ENCODE measurements around the gene MYO5C.
"Not testable (repeated sequence)": the region's sequence is repeated elsewhere in the genome, so short reads cannot be mapped to it uniquely, and the experiment has no call there.

The MYO5C gene

DNA sequence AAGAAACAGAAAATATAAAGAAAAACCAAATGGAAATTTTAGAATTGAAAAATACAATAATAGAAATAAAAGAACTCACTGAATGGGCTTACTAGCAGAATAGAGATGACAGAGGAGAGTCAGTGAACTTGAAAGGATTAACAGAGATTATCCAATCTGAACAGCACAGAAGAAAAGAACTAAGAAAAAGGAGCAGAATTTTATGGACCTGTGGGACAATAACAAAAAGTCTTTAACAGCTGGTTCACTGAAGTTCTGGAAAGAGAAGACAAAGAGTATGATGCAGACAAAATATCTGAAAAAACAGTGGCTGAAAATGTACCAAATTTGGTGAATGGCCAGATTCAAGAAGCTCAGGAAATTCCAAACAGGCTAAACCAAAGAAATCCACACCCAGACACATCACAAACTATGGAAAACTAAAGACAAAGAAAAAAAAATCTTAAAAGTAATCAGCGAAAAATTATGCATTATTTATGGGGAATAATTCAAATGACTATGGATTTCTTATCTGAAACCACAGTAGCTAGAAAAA is 94.7 kb downstream of the MYO5C start:
- DNase-seq (ENCODE audit: low spot score), result no peak

DNA sequence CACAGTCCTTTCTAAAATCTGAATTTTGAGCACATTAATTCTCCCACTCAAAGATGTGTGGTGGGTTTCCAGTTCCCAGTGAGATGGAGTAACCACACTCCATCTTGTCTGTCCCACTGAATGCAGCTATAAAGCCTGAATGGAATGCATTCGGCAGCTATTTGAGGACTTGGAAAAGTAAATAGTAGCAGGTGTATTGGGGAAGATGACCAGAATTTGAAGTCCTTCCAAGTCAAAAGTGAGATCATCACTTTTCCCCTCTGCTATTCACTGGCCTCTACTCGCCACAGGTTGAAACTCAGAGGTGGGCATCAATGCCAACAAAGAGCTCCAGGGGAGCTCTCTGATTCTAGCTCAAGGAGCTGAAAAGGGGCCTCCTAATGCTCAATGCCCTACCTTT is 96.3 kb downstream of the MYO5C start:
- DNase-seq (ENCODE audit: low spot score), result no peak

DNA sequence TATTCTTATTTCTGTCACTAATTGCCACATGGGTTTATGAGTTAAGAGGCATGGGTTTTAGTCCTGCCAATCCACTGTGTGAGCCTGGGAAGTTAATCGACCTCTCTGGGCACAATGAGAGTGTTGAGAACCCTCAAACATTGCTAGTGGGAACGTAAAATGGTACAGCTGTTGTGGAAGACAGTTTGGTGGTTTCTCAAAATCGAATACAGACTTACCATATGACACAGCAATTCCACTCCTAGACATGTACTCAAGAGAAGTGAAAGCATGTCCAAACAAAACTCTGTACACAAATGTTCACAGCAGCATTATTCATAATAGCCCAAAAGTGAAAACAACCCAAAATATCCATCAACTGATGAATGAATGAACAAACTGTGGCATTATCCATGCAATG is 98.7 kb downstream of the MYO5C start:
- DNase-seq (ENCODE audit: low spot score), result no peak

DNA sequence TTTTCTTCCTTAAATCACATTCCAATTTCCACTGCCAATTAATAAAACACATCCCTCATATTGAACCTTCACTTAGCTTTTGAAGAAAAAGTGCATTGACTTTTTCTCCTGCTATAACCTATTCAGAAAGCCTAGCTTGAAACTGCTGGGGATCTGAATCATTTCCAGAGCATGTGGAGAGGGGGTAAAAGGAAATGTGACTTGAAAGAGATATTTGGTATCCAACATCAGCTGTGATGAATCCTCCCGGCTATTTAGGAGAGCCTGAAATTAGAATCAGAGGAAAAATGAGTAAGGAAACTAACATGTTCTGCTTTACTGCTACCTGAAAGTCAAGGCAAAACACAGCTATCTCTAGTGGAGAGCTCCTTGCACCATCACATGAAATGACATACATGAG is 101.8 kb downstream of the MYO5C start:
- no peak for DNase-seq (ENCODE audit: low spot score)

DNA sequence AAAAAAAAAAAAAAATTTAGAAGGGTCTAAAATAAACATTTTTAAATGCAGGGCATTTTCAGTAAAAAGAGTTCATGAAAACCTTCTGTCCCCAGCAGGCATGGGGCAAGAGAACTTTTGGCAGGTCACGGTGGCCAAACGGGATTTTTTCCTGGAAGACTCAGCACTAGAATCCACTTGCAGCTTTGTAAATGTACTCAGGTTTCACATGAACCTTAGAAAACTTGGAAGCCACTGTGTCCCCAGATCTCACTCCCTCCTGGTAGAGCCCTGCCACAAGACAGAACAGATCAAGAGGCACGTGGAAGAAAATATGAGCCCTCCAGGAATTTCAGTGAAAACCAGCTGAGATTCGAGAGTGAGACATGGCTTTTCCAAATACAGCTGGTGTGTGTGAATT is 102.3 kb downstream of the MYO5C start:
- no peak for DNase-seq (ENCODE audit: low spot score)

DNA sequence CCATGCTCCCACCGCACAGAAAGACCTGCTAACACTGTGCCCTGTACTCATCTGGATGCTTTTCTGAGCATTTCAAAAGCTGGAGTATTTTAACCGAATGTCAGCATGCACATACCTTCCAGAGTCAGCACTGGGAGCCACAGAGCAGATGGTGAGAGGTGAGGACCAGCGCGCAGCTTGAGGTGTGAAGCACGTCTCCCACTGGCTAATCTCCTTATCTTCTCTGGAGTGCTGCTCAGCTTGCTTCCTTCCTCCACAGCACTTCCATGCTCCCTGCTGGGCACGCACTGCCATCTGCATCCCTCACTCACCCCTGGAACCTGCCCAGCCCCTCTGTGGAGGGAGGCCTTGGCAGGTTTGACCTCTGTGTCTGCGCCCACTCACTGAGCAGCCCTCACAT is 104.4 kb downstream of the MYO5C start, which contains the start of gene GNB5:
Gene GNB5 (minus strand): TSS at position 186 of the 400 bp plus-strand sequence. CDS start 6,716 bp downstream, outside the sequence.
- DNase-seq (ENCODE audit: low spot score), result no peak

DNA sequence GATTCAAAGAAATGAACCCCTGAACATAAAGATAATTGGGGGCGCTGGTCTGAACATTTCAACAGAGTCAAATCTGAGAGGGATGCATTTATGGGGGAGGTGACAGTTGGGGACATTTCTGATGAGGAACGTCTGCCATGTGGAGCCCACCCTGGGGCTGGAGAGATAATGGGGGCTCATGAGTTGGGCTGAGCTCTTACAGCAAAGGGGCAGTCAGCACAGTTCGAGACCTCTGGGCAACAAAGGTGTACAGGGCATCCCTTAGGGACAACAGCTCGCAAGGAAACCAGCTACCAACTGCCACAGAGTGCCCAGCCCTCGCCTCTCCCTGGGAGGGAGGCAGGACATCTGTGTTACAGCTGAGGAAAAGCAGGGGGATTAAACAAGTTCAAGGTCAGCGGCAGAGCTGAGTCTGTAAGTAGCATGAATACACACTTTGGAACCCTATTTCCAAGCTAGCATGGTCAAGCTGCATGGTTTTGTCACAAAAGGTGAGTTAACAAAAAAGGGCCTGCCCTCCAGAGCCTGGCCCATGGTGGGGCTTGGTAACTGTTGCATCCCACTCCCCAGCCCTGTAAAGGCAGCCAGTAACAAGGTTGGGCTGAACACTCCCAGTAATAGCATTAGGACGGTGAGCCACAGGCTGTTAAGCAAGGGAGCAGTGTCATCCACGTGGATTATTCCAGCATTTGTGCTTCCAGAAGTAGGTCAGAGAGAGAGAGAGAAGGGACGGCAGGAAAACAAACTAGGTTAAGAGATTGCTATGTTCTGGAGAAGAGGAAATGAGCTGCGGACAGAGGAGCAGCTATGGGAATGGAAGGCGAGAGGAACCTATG is 108.7 kb downstream of the MYO5C start:
- no peak for DNase-seq (ENCODE audit: low spot score)

DNA sequence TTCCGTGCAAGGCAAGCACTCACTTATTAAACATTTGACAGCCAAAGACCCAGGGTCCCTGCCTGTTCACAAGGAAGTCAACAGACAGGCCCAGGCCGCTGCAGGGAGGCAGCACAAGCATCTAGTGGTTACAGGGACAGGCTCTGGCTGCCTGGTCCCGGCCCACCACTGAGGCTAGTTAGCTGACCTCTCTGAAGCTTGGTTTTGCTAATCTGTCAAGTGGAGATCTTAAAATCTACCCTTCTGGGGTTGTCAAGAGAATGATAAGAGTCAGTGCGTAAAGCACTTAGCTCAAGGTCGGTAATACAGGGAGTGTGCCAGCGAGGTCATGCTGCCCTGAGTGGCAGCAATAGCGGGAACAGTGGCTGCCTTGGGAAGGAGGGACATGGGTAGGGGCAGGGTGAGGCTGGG is 110.4 kb downstream of the MYO5C start:
- no peak for DNase-seq (ENCODE audit: low spot score)

DNA sequence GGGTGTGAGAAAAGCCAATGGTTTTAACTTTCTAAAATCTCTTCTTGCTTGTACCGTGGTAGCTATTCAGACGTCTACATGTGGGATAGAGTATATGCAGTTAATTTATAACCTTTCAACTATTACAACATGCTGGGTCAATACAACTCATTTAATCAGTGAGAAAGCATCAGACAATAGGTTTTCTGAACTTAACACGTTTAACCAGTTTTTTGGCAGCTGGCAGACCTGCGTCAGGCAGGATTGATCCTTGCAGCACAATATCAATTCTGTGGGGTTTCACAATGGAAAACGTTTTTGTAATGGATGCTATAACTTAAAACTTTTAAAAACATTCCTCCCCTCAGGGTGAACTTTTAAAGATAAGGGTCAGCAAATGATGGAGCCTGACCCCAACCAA is 110.9 kb downstream of the MYO5C start:
- DNase-seq (ENCODE audit: low spot score), result no peak

DNA sequence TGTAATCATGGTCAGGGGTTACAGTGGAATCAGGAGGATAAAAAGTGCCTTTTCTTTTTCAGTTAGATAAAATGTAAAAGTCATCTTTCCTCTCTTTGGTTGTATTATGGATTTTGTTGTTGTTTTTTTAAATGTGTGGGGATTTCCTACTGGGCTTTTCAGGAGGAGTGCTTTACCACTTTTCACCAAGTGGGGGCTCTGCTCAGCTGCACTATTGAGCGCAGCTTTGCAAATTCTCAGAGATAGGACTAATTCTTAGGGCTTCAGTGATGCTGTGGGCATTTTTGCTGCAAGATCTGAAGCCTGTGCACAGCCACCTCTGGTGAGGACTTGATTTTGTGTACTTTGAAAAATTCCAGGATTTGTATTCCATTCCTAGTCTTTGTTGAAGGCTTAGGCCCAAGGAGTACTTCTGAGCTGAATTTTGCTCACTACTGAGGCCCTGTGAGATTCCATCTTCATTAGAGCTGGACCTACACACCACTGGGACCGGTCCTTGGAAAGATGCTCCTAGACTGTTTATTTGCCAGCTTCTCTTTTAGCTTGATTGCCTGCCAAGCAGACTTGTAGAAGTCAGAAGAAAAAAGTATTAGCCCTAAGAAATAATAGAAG is 111.9 kb downstream of the MYO5C start:
- peak; percentile 52 for DNase-seq (ENCODE audit: low spot score)

DNA sequence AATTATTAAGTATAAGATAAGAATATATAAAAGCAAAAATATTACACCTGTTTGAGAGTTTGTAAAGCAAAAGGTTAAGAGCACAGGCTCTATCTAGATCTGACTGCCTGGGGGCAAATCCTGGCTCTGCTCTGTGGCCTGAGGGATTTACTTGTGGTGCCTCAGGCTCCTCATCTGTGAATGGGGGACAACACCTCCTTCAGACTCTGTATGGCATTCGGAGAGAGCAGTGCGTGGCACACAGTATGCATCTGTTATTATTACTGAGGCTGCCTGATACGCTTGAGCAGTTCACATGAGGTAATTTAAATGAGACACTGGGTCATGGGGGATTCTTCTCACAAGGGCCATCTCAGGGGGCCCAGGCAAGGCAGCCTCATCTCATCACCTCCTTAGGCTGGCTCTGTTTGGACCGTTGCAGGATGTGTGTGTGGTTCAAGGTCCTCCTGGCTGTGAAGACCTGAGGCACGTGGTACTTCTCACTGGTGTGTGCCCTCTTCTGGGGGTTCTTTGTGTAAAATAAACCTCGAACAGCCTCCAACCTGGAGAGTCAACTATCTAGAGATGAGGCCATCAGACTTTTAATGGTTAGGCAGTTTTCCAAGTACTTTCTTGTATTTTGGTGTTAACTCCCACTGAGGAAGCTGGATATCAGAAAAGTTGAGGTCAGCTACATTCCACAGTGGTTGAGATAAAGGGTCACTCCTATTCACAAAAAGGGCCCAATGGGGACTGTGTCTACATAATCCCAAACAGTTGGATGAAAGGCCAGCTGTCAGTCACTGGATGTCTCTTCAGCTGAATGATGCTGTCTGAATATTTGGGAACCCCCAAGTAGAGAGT is 113.4 kb downstream of the MYO5C start:
- DNase-seq (ENCODE audit: low spot score), result no peak

DNA sequence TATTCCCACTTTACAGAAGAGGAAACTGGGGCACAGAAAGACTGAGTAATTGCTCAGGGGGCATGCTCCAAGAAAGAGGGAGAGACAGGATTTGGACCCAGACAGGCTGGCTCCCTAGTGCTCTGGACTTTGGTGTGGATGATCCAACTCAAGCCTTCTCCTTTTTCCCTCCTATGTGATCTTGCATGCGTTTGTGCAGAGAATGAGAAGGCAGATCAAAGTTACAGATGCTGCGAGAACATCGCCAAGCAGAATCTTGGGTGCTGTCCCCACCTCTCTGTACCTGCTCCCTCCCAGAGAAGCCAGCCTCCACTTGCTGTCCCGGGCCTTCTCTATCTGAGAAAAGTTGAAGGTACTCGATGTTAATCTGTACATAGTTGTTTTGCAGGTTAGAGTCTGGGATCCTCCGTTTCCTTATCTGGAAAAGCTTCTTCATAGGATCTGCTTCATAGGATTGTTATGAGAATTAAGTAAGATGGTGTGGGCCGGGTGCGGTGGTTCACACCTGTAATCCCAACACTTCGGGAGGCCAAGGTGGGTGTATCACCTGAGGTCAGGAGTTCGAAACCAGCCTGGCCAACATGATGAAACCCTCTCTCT is 114.7 kb downstream of the MYO5C start:
- DNase-seq (ENCODE audit: low spot score), result no peak

DNA sequence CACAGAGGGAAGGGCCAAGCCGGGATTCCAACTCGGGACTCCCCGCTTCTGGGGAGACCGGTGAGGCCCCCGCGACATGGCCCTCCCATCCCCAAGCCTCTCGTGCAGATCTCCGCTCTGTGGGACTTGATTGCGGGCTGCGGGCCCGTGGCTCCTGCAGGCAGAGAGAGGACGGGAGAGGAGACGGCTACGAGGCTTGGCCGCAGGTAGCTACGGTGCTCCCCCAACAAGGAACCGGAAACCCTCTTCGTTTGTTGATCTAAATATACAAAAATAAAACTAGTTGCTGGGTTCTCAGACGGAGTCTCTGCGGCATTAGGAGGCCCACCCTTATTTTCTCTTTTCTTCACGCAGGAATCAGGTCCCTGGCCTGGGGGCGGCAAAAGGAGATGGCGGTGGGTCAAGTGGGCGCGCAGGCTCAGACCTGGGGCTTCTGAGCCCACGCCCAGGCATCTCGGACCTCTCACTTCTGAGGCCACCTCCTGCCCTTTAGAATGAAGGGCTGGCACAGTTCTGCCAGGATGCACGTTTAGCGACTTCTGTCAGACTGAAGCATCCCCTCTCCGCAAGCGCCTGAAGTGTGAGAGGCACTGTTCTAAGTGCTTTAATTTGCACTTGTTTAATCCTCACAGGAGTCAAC is 115.3 kb downstream of the MYO5C start:
- DNase-seq (ENCODE audit: low spot score), result no peak

DNA sequence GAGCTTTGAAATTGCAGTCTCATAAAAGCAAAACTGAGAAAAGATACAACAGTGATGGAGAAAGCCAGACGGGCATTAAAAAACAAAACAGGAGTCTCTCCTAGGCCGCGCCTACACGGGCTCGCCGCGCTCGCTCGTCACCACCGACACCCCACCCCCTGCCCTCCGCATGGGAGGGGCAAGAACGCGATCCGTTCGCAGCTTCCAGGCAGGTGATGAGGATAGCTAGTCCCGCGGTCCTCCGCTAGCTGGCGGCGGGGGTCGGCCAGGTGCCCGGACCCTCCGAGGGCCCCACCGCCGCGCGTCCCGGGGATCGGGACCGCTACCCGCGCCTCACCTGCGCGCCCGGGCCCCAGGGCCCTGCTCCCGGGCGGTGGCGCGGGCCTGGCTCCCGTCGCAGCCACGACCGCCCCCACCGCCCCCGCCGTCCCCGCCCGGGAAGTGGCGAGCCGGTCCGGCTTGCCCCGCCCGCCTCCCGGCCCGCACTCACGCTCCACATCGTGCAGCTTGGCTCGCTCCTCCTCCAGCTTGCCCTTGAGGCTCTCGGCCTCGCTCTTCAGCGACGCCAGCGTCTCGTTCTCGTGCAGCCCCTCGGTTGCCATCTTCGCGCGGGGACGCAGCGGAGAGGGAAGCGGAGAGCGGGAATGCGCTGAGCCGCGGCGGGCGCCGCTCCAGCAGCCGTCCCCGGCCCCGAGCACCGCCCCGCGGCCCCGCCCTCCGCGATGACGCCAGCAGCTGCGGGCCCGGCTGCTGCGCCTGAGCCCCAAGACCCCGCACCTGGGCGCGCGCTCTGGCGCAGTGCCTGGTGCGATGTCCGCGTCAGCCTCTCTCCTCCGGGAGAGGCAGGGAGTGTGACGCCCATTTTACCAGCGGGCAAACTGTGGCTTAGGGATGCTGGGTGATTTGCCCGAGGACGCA is 116.1 kb downstream of the MYO5C start:
- peak; percentile 94 for DNase-seq (ENCODE audit: low spot score)

DNA sequence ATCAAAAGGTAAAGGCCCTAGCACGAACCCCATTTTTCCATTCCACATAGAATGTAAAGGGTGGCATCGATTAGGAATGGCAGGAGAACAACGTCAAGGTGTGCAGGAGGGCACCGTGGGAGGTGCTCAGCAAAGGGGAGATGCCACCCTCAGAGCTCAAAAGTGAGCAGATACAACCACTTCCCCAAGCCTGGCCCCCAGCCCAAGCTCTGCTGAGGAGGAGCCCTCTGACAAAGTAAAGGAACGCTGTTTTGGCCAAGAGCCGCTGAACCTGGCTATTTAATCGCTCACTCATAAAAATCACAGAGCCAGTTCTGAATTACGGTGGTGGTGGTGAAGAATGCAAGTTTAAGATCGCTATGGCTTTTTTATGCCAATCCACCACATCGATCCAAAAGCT is 116.8 kb downstream of the MYO5C start:
- DNase-seq (ENCODE audit: low spot score), result no peak

DNA sequence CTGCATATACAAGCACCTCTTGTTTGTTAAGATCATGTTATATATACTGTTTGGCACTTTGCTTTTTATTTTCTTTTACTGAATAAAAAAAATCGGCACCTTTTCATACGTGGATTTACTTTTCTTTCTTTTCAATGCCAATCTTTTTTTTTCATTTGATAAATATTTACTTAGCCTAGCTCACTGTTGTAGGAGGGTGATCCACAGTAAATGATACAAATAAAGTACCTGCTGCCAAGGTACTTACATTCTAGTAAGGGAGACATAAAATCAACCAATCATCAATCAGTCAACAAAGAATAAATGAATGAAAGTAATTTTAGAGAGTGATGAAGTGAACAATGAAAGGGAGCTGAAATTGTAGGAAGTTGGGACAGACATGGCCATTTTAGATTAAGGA is 122.7 kb downstream of the MYO5C start:
- DNase-seq (ENCODE audit: low spot score), result no peak

DNA sequence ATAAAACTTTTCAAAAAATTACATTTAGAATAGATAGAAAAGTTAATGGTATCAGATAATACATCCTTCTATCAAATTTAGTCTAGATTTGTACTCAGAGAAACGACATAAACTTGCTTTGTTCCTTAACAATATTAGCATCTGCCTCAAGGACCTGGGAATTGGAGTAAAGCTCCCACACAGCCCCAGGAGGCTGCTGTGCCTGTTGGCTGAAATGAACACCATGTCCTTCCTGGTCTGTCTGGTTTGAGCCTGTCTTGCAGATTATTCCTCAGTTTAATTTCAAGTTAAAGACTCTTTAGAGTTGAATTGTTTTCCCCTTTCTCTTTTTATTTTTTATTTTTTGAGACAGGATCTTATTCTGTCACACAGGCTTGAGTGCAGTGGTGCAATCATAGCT is 123.8 kb downstream of the MYO5C start:
- no peak for DNase-seq (ENCODE audit: low spot score)

DNA sequence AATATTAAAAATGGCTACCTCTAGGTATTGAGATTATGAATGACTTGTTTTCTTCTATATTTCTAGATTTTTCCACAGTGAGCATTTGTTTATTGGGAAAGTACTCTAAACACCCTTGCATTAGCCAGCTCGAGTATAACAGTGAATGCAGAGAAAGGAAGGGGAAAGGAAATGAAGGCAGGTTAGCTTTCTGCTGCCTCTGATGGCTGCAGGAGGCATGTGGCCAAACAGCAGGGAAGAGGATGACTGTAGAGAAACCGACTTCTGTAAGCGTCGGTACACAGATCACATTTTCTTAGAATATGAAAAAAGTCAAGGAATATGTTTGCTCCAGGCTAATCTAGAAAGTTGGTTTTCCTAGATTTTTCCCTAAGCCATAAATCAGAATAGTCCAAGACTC is 124.2 kb downstream of the MYO5C start:
- no peak for DNase-seq (ENCODE audit: low spot score)

DNA sequence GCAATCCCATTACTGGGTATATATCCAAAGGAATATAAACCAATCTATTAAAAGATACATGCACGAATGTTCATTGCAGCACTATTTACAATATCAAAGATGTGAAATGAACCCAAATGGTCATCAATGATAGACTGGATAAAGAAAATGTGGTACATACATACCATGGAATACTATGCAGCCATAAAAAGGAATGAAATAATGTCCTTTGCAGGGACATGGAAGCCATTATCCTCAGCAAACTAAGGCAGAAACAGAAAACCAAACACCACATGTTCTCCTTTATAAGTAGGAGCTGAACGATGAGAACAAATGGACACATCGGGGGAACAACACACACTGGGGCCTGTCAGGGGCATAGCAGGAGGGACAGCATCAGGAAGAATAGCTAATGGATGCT is 125.4 kb downstream of the MYO5C start:
- not testable (repeated sequence) for DNase-seq (ENCODE audit: low spot score)

DNA sequence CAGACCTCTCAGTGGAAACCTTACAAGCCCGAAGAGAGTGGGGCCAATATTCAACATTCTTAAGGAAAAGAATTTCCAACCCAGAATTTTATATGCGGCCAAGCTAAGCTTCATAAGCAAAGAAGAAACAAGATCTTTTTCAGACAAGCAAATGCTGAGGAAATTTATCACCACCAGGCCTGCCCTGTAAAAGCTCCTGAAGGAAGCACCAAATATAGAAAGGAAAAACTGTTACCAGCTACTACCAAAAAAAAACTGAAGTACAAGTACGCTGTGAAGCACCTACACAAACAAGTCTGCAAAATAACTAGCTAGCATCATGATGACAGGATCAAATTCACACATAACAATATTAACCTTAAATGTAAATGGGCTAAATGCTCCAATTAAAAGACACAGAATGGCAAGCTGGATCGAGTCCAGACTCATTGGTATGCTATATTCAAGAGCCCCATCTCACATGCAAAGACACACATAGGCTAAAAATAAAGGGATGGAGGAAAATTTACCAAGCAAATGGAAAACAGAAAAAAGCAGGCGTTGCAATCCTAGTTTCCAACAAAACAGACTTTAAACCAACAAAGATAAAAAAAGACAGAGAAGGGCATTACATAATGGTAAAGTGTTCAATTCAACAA is 130.0 kb downstream of the MYO5C start:
- not testable (repeated sequence) for DNase-seq (ENCODE audit: low spot score)
